DMS153 treated with DMSO at 0.1 percent for 48 hours (cell line): ENCODE measurements around the gene NDUFC2.
"Not testable (repeated sequence)": the region's sequence is repeated elsewhere in the genome, so short reads cannot be mapped to it uniquely, and the experiment has no call there.

Source experiments
- DNase-seq: peaks from one replicate; lab custom pipeline; 2025; ENCODE audit not compliant: unreplicated experiment; lab: John Stamatoyannopoulos, UW

The NDUFC2 gene

DNA sequence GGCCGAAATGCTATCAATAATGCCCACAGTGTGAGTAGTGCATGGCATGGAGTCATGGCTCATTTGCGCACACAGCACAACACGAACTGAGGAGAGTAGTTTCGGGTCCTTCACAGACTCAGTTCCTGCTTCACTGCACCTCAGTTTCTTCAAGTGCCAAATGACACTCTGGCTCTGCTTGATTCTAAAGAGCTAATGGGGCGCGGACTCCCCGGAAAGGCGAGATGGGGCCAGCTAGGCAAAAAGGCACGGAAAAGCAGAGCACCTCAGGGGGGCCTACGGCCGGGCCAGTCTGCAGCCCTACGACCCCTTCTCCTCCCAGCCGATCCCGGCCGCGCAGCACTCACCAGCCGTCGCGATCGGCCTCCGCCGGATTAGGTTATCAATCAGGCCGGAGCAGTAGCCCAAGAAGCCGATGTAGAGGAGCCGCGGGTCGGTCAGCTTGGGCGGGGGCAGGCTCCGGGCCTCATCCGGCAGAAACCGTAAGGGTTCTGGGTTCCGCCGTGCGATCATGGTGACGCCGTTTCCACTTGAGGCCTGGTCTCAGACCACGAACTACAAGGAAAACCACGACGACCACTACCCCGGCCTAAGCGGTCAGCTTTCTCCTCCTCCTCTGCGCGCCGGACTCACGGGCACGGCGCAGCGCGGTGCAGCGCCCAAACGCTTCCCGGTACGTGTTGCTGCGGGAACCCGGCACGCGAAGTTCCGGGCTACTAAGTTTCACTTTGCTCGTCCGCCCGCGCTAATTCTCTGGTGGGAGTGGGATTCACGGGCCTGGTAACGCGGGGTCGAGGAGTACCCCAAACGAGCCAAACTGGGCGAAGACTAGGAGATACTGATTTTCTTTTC lies at the start of gene NDUFC2:
Gene NDUFC2 (minus strand): TSS at position 631 of the 852 bp plus-strand sequence. CDS start 118 bp downstream, at position 513.
- peak; percentile 76 for DNase-seq

DNA sequence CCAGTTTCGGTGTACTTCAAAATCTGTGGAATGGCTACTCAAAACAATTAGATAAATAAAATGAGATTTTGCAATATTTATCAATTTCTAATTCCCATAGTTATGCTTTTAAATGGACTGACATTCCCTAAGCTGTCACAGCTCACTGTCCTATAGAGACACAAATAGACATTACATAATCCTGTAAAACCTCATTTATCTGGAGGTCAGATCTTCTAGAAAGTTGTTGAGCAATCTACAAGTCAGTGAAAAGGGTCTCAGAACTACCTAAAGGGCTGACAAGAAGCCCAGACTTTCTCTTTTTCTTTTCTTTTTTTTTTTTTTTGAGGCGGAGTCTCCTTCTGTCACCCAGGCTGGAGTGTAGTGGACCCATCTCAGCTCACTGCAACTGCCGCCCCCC lies 47.7 kb upstream of the NDUFC2 start:
- DNase-seq, result no peak

DNA sequence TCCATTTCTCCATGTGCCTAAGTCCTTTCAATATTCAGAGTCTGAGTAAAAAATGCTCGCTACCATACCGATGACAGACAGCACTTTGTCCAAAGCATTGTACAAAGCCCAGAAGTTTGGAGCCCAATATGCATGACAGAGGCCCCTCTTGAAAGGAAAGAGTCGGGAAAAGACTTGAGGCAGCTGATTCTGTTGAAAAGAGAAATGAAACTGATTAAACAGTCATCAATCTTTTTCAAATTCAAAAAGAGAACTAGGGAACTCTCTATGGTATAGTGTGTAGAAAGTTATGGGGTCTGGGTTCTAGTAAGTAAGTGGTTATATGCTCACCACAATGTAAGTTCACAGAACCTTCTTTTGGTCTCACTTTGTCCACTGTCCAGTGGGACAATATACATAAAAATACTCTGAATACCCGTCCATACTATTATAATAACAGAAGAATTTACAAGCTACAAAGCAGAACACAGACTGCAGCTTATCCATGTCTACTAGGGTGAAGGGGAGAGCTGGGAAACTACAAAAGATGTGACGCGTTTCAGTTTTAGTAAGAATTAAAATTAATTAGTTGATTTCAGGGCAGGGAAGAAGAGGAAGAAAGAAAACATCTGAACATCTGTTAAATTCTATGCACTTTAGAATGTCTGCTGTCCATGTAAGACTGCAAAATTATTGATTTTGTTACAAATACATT lies 33.1 kb upstream of the NDUFC2 start:
- no peak for DNase-seq

DNA sequence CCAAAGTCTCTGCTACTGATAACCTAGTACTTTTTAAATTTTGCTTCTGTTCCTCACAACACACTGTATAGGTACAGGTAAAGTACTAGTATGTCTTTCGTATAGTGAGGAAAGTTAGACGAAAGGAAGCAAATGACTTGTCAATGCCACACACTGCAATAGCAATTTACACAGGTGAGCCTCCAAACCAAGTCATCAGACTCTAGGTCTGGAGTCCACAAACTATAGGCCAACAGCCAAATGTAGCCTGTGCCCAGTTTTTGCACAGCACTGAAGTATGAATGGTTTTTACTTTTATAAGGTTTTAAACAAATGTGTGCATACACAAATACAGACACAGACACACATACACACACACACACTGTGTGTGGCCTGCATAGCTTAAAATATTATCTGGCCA lies 31.6 kb upstream of the NDUFC2 start:
- DNase-seq, result no peak

DNA sequence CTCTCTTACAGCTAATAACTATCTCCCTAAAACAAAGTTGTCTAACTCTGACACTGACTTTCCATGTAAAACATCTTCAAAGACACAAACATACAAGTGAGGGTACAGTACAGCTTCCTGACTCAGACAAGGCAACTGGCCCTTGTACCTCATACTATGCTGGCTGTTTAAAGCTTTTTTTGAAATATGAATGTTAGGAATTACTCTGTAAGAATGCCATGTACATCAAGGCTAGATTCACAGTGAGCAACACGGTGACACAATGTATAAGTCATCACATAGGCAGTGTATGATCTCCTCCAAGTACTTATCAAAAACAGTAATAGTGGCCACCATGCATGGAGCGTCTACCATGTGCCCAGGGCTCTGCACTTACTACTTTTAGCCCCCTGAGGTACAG lies 31.2 kb upstream of the NDUFC2 start:
- no peak for DNase-seq

DNA sequence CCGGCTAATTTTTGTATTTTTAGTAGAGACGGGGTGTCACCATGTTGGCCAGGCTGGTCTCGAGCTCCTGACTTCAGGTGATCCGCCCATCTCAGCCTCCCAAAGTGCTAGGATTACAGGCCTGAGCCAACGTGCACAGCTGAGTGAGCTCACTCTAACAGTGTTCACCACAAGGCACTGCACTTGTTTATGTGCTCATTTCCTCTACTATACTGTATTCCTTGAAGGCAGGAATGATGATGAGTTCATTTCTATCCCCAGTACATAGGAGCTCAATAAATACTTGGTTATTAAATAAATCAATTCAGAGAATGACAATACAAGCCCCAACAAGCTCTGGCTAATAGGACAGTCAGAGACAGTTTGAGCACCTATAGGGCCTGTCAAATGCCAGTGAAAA lies 30.7 kb upstream of the NDUFC2 start:
- no peak for DNase-seq

DNA sequence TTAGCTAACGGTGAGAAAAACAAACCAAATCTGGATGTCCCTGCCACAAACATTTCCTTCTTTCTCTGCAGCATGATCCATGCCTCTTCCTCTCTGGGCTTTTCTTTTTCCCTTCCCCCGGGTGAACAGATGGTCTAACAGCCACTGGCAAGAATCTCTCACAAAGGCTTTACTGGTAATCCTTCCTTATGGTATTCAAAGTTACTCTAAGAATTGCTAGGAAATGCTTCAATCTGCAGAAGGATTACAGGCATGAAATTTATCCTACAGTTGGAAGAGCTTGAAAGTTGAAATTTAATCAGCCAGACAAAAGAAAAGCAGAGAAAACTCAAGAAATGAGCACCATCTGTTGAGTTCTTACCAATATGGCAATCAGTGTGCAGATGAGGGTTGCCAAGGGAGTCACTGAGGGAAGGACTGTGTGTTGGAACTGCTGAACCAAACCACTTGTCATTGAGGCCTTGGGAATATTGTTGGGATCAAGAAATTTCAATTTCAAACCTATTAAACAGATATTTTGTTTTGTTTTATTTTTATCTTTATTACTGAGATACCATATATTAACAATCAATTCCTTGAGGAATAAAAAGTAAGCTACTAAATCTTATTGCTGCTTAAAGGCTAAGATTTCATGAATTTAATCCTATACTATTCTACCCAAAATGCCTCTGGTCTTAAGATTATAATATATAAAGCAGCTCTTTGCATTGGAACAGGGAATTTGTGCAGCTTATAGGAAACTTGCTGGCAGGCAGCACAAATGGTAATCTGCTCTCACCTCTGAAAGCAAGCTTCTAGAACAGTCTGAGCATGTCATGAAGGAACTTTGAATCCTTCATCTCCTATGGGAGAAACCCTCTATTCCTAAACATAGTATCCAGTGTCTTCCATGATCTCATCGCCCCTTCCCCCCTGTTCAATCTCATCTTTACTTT lies 29.7 kb upstream of the NDUFC2 start:
- DNase-seq, result no peak

DNA sequence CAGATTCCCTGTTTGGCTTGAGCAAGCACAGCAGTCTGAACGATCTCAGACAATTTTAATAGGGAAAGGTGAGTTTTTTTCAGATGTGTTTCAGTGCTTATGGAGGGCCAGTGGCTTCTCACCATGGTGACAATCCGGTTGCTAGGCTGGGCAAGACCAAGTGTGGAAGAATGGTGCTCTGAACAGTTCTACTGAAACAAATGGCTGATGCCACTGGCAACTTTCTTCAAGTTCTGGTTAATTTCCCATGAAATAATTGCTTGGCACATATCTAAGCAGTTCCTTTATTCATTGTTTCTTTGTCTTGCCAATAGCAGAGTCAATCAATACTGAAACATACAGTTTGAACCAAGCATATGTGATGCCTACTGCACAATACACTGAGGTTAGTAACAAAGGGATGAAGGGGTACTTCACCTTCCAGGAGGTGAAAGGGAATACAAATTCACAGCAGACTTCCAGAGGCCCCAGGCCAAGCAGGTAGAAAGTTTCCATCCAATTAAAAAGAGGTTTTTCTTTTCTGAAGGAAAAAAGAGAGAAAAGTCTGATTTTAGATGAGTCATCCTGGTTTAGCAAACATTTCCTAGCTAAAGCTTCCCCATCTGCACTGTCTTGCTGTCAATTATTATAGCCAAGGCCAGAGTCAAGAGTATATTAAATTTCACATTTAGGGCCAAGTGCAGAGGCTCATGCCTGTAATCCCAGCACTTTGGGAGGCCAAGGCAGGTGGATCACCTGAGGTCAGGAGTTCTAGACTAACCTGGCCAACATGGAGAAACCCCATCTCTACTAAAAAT lies 21.2 kb upstream of the NDUFC2 start:
- peak; percentile 35 for DNase-seq

DNA sequence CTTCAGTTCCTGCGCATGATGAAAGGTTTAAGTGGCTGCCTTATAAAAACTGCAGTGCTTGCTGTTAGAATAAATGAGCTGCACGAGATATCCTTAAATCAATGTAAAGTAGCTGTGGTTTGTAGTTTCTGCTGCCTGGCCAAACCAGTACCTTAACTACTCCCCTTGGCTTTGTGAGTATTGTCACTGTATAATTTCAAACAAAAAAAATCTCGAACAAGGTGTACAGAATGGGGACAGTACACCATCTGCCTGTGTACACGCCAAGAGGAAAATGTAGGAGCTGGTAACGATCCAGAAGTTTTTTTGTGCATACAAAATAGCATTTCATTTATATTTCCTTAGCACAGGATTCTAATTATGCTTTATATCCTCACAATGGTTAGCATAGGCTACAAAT lies 20.6 kb upstream of the NDUFC2 start:
- peak; percentile 35 for DNase-seq

DNA sequence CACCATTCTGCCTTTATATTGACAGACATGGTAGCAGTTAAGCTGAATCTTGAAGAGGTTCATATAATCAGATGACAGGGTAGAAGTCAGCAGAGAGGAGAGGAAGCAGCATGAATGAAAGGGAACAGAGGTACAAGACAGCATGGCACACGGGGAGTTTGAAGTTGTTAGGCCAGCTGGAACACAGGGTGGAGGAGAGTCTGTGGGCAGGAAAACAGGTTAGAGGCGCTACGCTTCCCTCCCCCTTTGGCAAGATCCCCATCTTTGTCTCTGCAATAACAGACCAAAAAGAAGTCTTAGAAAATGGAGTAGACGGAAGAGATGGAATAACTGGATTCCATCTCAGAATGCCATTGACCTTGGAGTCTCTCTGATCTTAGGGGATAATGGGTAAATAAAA lies 20.0 kb upstream of the NDUFC2 start:
- peak; percentile 10 for DNase-seq

DNA sequence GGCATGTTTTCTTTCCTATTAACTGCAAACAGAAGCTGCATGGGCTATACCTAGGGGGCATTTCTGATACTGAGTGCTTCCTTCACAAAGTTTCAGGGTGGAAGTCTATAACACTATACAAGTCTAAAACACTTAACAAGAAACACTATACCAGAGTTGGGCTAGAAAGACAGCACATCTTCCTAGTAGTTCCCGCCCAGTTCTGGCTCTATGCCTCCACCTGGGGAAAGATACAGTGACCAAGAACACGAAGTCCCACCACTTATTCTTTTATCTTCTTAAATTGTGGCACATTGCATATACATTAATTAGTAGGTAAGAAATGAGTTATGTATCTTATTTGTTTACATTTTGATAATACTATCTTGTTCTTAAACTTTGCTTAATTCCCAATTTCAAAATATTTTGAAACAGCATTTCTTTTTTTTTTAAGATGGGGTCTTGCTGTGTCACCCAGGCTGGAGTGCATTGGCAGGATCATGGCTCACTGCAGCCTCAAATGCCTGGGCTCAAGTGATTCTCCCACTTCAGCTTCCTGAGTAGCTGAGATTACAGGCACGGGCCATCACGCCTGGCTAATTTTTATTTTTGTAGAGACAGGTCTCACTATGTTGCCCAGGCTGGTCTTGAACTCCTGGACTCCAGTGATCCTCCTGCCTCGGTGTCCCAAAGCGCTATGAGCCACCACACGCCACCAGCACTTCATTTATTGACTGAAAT lies 18.2 kb upstream of the NDUFC2 start:
- DNase-seq, result no peak

DNA sequence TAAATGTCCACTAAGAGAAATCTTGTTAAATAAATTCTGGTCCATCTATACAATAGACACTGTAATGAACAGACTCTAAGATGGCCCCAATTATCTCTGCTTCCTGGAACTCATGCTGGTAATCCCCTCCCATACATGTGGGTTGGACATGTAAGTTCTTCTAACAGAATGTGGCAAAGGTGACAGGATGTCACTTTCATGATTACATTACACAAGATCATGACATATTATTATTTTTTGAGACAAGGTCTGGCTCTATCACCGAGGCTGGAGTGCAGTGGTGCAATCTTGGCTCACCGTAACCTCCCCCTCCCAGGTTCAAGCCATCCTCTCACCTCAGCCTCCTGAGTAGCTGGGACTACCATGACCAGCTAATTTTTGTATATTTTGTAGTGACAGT lies 14.6 kb upstream of the NDUFC2 start:
- DNase-seq, result no peak

DNA sequence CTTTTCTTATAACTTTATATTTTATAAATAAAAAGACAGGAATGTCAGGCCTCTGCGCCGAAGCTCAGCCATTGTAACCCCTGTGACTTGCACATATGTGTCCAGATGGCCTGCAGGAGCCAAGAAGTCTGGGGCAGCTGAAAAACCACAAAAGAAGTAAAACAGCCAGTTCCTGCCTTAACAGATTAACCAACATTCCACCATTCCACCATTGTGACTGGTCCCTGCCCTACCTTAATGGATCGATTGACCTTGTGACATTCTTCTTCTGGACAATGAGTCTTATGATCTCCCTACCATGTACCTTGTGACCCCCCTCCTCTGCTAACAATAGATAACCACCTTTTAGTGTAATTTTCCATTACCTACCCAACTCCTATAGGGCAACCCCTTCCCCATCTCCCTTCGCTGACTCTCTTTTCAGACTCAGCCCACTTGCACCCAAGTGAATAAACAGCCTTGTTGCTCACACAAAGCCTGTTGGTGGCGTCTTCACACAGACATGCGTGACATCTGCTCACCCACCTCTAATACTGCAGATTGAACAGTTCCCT lies 6.9 kb upstream of the NDUFC2 start:
- not testable (repeated sequence) for DNase-seq

DNA sequence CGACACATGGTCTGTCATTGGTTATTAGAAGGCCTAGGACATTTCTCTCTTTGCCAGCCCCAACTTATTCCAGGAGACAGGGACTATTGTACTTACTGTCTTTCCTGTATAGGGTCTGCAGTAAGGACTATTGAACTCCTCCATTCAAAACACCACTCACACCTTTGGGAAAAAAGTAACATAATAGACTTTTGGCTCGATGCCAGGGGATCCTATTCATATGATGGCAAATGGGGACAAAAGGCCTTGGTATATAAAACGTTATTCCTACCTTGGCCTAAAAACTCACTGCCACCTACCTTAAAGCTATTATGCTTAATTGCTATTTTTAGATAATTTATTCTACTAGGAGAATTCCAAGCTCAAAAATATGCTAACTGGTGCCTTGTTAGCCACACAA lies 6.3 kb upstream of the NDUFC2 start:
- DNase-seq, result peak; percentile 15

DNA sequence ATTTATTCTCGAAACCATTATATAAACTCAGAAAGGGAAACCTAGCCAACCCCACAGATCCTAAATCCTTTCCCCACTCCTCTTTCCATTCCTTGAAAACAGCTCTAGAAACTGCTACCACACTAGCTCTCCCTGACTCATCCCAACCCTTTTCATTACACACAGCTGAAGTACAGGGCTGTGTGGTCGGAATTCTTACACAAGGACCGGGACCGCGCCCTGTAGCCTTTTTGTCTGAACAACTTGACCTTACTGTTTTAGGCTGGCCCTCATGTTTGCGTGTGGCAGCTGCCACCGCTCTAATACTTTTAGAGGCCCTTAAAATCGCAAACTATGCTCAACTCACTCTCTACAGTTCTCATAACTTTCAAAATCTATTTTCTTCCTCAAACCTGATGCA lies 4.8 kb upstream of the NDUFC2 start:
- not testable (repeated sequence) for DNase-seq

DNA sequence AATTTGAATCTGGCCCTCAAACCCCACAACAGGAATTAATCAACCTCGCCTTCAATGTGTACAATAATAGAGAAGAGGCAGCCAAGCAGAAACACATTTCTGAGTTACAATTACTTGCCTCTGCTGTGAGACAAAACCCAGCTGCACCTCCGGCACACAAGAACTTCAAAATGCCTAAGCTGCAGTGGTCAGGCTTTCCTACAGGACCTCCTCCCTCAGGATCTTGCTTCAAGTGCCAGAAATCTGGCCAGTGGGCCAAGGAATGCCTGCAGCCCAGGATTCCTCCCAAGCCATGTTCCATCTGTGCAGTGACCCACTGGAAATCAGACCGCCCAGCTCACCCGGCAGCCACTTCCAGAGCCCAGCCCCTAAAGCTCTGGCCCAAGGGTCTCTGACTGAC lies 3.4 kb upstream of the NDUFC2 start:
- DNase-seq, result no peak

DNA sequence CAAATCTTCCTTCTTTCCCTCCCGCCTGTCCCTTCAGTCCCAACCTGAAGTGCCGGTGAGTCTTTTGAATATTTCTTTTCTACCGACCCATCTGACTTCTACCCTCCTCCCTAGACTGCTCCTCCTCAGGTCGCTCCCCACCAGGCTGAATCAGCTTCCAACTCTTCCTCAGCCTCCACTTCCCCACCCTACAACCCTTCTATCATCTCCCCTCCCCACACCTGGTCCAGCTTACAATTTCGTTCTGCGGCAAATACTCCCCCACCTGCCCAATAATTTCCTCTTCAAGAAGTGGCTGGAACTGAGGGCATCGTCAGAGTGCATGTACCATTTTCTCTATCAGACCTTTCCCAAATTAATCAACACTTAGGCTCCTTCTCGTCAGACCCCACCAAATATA lies 2.5 kb upstream of the NDUFC2 start:
- no peak for DNase-seq

DNA sequence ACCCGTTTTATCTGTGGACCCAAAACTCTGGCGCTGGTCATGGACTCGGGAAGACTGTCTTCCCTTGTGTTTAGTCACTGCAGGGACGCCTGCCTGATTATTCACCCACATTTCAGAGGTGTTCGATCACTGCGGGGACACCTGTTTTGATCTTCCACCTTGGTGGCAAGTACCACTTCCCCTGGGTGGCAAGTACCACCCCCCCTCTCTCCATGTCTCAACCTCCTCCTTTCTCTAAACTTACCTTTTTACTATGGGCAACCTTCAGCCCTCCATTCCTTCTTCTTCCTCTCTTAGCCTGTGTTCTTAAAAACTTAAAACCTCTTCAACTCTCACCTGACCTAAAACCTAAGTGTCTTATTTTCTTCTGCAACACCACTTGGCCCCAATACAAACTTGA lies 1.9 kb upstream of the NDUFC2 start:
- no peak for DNase-seq

DNA sequence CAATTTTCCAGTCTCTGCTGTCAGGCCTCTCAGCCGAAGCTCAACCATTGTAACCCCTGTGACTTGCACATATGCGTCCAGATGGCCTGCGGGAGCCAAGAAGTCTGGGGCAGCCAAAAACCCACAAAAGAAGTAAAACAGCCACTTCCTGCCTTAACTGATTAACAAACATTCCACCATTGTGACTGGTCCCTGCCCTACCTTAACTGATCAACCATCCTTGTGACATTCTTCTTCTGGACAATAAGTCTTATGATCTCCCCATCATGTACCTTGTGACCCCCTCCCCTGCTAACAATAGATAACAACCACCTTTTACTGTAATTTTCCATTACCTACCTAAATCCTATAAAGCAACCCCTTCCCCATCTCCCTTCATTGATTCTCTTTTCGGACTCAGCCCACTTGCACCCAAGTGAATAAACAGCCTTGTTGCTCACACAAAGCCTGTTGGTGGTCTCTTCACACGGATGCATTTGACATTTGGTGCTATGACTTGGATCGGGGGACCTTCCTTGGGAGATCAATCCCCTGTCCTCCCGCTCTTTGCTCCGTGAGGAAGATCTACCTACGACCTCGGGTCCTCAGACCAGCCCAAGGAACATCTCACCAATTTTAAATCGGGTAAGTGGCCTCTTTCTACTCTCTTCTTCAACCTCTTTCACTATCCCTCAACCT lies 1.3 kb upstream of the NDUFC2 start:
- DNase-seq, result no peak
